ENCODE data around the gene C1QL3. TPM values are rescaled to one million over a fixed set of nuclear protein-coding genes. Genes with fewer than 3 reads are reported as not detected.

The C1QL3 gene
- total RNA-seq, 1 donor from 2014 or later, result not detected

GRCh38 chr10:16559236-16559773 lies 37.6 kb upstream of the C1QL3 start:
- no peak for TF ChIP-seq CTCF (IDR thresholded peaks at IDR 0.05)
- DNase-seq (ENCODE audit: low spot score), result no peak
- Mint-ChIP-seq H3K36me3 (ENCODE audit: low read depth) (peaks cover 2% of the 10 kb centered on the region), H3K4me1 (ENCODE audit: low read depth) (no peaks in the 10 kb centered on the region), H3K4me3 (ENCODE audit: unreplicated experiment) (no peak overlapping the region), H3K27me3 (ENCODE audit: low read depth) (peaks cover 41% of the 10 kb centered on the region), H3K9me3 (ENCODE audit: low read depth) (peaks cover 30% of the 10 kb centered on the region), H3K27ac (ENCODE audit: unreplicated experiment) (no peak overlapping the region)

- H3K36me3 Mint-ChIP-seq (ENCODE audit: low read depth), result no peaks in the 10 kb centered on the region
- no peak for TF ChIP-seq CTCF (IDR thresholded peaks at IDR 0.05)
- no peaks in the 10 kb centered on the region for H3K9me3 Mint-ChIP-seq (ENCODE audit: low read depth)
- peaks cover 5% of the 10 kb centered on the region for H3K4me1 Mint-ChIP-seq (ENCODE audit: low read depth)
- no peak for DNase-seq (ENCODE audit: low spot score)
- H3K27me3 Mint-ChIP-seq (ENCODE audit: low read depth), result peaks cover 31% of the 10 kb centered on the region
- no peak overlapping the region for H3K4me3 Mint-ChIP-seq (ENCODE audit: unreplicated experiment)
- no peak overlapping the region for H3K27ac Mint-ChIP-seq (ENCODE audit: unreplicated experiment)
Measured at GRCh38 chr10:16547973-16548372, 26.3 kb upstream of the C1QL3 start.

GRCh38 chr10:16545116-16545736 lies 23.5 kb upstream of the C1QL3 start:
- H3K4me3 Mint-ChIP-seq (ENCODE audit: unreplicated experiment), result no peak overlapping the region
- TF ChIP-seq CTCF (IDR thresholded peaks at IDR 0.05), result peak; percentile 80
- no peak overlapping the region for H3K27ac Mint-ChIP-seq (ENCODE audit: unreplicated experiment)
- peaks cover 37% of the 10 kb centered on the region for H3K27me3 Mint-ChIP-seq (ENCODE audit: low read depth)
- H3K36me3 Mint-ChIP-seq (ENCODE audit: low read depth), result no peaks in the 10 kb centered on the region
- DNase-seq (ENCODE audit: low spot score), result no peak
- H3K4me1 Mint-ChIP-seq (ENCODE audit: low read depth), result peaks cover 5% of the 10 kb centered on the region
- H3K9me3 Mint-ChIP-seq (ENCODE audit: low read depth), result no peaks in the 10 kb centered on the region

- no peaks in the 10 kb centered on the region for H3K36me3 Mint-ChIP-seq (ENCODE audit: low read depth)
- no peak for DNase-seq (ENCODE audit: low spot score)
- peaks cover 38% of the 10 kb centered on the region for H3K27me3 Mint-ChIP-seq (ENCODE audit: low read depth)
- TF ChIP-seq CTCF (IDR thresholded peaks at IDR 0.05), result no peak
- H3K27ac Mint-ChIP-seq (ENCODE audit: unreplicated experiment), result no peak overlapping the region
- no peaks in the 10 kb centered on the region for H3K9me3 Mint-ChIP-seq (ENCODE audit: low read depth)
- peaks cover 5% of the 10 kb centered on the region for H3K4me1 Mint-ChIP-seq (ENCODE audit: low read depth)
- no peak overlapping the region for H3K4me3 Mint-ChIP-seq (ENCODE audit: unreplicated experiment)
Measured at GRCh38 chr10:16544591-16544990, 22.9 kb upstream of the C1QL3 start.

GRCh38 chr10:16544099-16544498 lies 22.4 kb upstream of the C1QL3 start:
- H3K4me1 Mint-ChIP-seq (ENCODE audit: low read depth), result peaks cover 5% of the 10 kb centered on the region
- H3K27me3 Mint-ChIP-seq (ENCODE audit: low read depth), result peaks cover 42% of the 10 kb centered on the region
- no peaks in the 10 kb centered on the region for H3K36me3 Mint-ChIP-seq (ENCODE audit: low read depth)
- H3K27ac Mint-ChIP-seq (ENCODE audit: unreplicated experiment), result no peak overlapping the region
- no peaks in the 10 kb centered on the region for H3K9me3 Mint-ChIP-seq (ENCODE audit: low read depth)
- TF ChIP-seq CTCF (IDR thresholded peaks at IDR 0.05), result no peak
- no peak overlapping the region for H3K4me3 Mint-ChIP-seq (ENCODE audit: unreplicated experiment)
- DNase-seq (ENCODE audit: low spot score), result no peak

All from chondrocyte (in vitro differentiated cells).